ENCODE measurements around the gene MACROD2.

GRCh38 chr20:14051454-14051853, 56.1 kb downstream of the MACROD2 start:
- TF ChIP-seq, protein P1, sequence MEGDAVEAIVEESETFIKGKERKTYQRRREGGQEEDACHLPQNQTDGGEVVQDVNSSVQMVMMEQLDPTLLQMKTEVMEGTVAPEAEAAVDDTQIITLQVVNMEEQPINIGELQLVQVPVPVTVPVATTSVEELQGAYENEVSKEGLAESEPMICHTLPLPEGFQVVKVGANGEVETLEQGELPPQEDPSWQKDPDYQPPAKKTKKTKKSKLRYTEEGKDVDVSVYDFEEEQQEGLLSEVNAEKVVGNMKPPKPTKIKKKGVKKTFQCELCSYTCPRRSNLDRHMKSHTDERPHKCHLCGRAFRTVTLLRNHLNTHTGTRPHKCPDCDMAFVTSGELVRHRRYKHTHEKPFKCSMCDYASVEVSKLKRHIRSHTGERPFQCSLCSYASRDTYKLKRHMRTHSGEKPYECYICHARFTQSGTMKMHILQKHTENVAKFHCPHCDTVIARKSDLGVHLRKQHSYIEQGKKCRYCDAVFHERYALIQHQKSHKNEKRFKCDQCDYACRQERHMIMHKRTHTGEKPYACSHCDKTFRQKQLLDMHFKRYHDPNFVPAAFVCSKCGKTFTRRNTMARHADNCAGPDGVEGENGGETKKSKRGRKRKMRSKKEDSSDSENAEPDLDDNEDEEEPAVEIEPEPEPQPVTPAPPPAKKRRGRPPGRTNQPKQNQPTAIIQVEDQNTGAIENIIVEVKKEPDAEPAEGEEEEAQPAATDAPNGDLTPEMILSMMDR (IDR thresholded peaks at IDR 0.05), result no peak
- no peak for TF ChIP-seq POLR2A (IDR thresholded peaks at IDR 0.05)
